Lower leg skin (tissue), 4 donors: Measurements from ENCODE around the gene CYP27B1. TPM values are rescaled to one million over a fixed set of nuclear protein-coding genes. Genes with fewer than 3 reads are reported as not detected.

Experiments used
- DNase-seq, 2 donors: peaks; one replicate each; pipeline ENCODE4 v3.0.0-alpha.2; 2019; ENCODE audit warnings: low spot score in 2 of 2
- H3K4me3 ChIP-seq: fragments of 200-600 bp; sonication (generic); 2 replicates; pipeline ENCODE4 v1.5.1; 2017; ENCODE audit warnings: mild to moderate bottlenecking, low read depth; ENCODE audit not compliant: poor library complexity, severe bottlenecking
- CTCF ChIP-seq, 3 donors: fragments of 450-650 bp; IDR thresholded peaks; one replicate each; pipeline ENCODE4 v1.5.1; 2016; ENCODE audit warnings: antibody characterized with exemption in 3 of 3, mild to moderate bottlenecking in 3 of 3, moderate library complexity in 2 of 3
- POLR2A ChIP-seq, 2 donors: fragments of 450-650 bp; IDR thresholded peaks; one replicate each; pipeline ENCODE4 v1.6.1; 2016 to 2017; ENCODE audit warnings: antibody characterized with exemption in 2 of 2, mild to moderate bottlenecking in 1 of 2, moderate library complexity in 1 of 2
- WGBS, 2 donors: methylation state at CpG; one replicate each; pipeline ENCODE4 v1.1.5; 2018; 5-methylcytosine and 5-hydroxymethylcytosine counted together
- intact Hi-C: fragments of 100-400 bp; cut with DNase I; formaldehyde crosslinking; loops from one replicate; pipeline ENCODE4 v1.15.0; 2023; ENCODE audit warnings: low total_unique reads
- total RNA-seq, 4 donors: library from RNA; depleted of rRNA; stranded (reverse); fragments of >200 nt; gene quantifications; one replicate each; pipeline ENCODE4 v1.1.0, GENCODE V29; 2016

CYP27B1 gene
- total RNA-seq, 4 donors from 2014 or later = 0.72 to 6.4 (median 1.7) TPM

DNA sequence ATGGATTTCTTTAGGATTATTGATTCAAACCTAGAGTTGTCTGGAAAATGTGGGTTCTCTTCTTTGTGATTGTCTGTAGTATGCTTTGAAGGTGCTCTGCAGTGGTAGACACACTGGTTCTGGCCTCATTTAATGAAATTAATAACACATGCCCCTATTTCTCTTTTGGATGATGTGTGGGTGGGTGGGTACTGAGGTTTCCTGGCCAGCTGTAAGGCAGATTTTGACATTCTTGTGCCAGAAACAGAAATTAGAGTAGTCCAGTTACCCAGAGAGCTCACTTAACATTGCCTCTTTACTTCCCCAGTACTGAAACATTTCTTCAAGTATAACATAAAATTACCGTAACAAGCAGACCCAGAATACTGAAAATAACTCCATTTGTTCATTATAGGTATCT, 30.1 kb upstream of the CYP27B1 start:
- TF ChIP-seq CTCF (IDR thresholded peaks at IDR 0.05) (no peak), POLR2A (IDR thresholded peaks at IDR 0.05) (no peak)
- intact Hi-C loops = no loop called here
- DNase-seq = no peak
- WGBS, 2 donors = 89 to 93% methylated on average over 1 of the region's 1 CpG
- H3K4me3 ChIP-seq = no peak overlapping the region

DNA sequence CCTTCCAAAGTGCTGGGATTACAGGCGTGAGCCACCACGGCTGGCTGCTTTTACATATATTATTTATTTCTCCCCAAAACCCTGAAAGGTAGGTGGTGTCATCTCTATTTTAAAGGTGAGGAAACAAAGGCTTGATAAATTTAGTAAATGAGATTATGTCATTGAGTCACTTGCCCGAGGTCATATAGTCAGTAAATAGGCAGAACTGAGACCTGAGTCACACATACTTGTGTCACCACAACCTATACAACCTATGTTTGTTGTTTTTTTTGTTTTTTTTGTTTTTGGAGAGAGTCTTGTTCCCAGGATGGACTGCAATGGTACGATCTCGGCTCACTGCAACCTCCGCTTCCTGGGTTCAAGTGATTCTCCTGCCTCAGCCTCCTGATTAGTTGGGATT, 28.5 kb upstream of the CYP27B1 start:
- intact Hi-C loops = no loop called here

GRCh38 chr12:57793920-57794319, 27.0 kb upstream of the CYP27B1 start:
- intact Hi-C loops = no loop called here
- 16 to 31% methylated on average over 1 of the region's 1 CpG for WGBS, 2 donors

More for the DNA sequence above, 28.5 kb upstream of the CYP27B1 start:
- DNase-seq = no peak
- TF ChIP-seq POLR2A (IDR thresholded peaks at IDR 0.05) (no peak), CTCF (IDR thresholded peaks at IDR 0.05) (no peak)
- WGBS, 2 donors = 82 to 86% methylated on average over 6 of the region's 6 CpGs
- H3K4me3 ChIP-seq = no peak overlapping the region

DNA sequence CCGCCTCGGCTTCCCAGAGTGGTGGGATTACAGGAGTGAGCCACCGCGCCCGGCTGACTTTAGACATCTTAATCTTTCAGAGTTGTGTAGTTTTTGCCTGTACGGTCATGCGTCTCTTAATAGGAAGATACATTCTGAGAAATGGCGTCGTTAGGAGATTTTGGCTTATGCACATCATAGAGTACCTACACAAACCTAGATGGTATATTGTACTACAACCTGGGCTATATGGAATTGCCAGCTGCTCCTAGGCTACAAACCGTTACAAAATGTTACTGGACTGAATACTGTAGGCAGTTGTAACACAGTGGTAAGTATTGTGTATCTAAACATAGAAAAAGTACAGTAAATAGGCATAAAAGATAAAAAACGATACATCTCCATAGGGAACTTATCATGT, 17.0 kb upstream of the CYP27B1 start:
- WGBS, 2 donors = 89 to 91% methylated on average over 11 of the region's 11 CpGs
- intact Hi-C loops = no loop called here

More at GRCh38 chr12:57793920-57794319, 27.0 kb upstream of the CYP27B1 start:
- DNase-seq = no peak
- H3K4me3 ChIP-seq = no peak overlapping the region
- TF ChIP-seq CTCF (IDR thresholded peaks at IDR 0.05) (no peak), POLR2A (IDR thresholded peaks at IDR 0.05) (no peak)

DNA sequence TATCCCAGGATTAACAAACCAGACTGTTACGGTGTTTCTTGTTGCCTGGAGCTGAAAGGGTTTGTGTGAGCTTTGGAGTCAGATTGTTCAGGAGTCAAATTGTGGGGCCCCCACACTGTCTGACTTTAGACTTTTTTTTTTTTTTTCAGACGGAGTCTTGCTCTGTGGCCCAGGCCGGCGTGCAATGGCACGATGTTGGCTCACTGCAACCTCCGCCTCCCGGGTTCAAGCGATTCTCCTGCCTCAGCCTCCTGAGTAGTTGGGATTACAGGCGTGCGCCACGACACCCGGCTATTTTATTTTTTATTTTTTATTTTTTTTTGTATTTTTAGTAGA, 16.6 kb upstream of the CYP27B1 start:
- peak overlapping the region; percentile 89 for H3K4me3 ChIP-seq
- 77 to 82% methylated on average over 12 of the region's 12 CpGs for WGBS, 2 donors
- no peak for TF ChIP-seq CTCF (IDR thresholded peaks at IDR 0.05)
- no peak for TF ChIP-seq POLR2A (IDR thresholded peaks at IDR 0.05)
- intact Hi-C loops = no loop called here
- no peak for DNase-seq

More for the DNA sequence above, 17.0 kb upstream of the CYP27B1 start:
- no peak for DNase-seq
- TF ChIP-seq POLR2A (IDR thresholded peaks at IDR 0.05) = no peak
- TF ChIP-seq CTCF (IDR thresholded peaks at IDR 0.05) = no peak
- H3K4me3 ChIP-seq = no peak overlapping the region
